CD4-positive, CD25-positive, alpha-beta regulatory T cell (primary cell): ENCODE results near the gene SLC9A7. TPM values are rescaled to one million over a fixed set of nuclear protein-coding genes. Genes with fewer than 3 reads are reported as not detected.

ENCODE experiments used
- ATAC-seq, 2 donors: fragments of 150-1000 bp; cut with Tn5 transposase; one replicate each; pipeline ENCODE4 v1.10.0; 2021; ENCODE audit warnings: low read depth in 2 of 2, moderate number of reproducible peaks in 2 of 2, moderate library complexity in 1 of 2
- DNase-seq, 3 donors: peaks; one replicate each; pipeline versions ENCODE4 v3.0.0 to v3.0.0-alpha.2; 2012 to 2022; ENCODE audit warnings: mixed read lengths in 1 of 3
- H3K27ac ChIP-seq: one replicate; pipeline ENCODE4 v1.7.0; 2013; ENCODE audit warnings: mild to moderate bottlenecking, low read length; ENCODE audit not compliant: insufficient read depth, poor library complexity, severe bottlenecking
- H3K27me3 ChIP-seq: one replicate; pipeline ENCODE4 v1.7.0; 2013; ENCODE audit warnings: low read length; ENCODE audit not compliant: control insufficient read depth, insufficient read depth
- H3K36me3 ChIP-seq: one replicate; pipeline ENCODE4 v1.7.0; 2013; ENCODE audit warnings: mild to moderate bottlenecking, low read length, moderate library complexity; ENCODE audit not compliant: control insufficient read depth, insufficient read depth
- H3K4me1 ChIP-seq: 2 replicates; pipeline ENCODE4 v1.7.0; 2013; ENCODE audit warnings: mild to moderate bottlenecking, low read length; ENCODE audit not compliant: insufficient read depth, control insufficient read depth, poor library complexity, severe bottlenecking
- H3K4me3 ChIP-seq: one replicate; pipeline ENCODE4 v1.7.0; 2013; ENCODE audit warnings: low read depth, mild to moderate bottlenecking, low read length, moderate library complexity
- H3K9me3 ChIP-seq, 2 experiments: 1 replicate in 1 of 2; 2 replicates in 1 of 2; pipeline ENCODE4 v1.7.0; 2013; ENCODE audit warnings: low read length in 2 of 2, mild to moderate bottlenecking in 1 of 2, moderate library complexity in 1 of 2; ENCODE audit not compliant: control insufficient read depth in 2 of 2
- H3K27ac Mint-ChIP-seq, 3 donors: one replicate each; pipeline ENCODE4 v1.8.0; 2020 to 2022; ENCODE audit warnings: mild to moderate bottlenecking in 3 of 3, mixed read lengths in 3 of 3, moderate library complexity in 2 of 3
- H3K27me3 Mint-ChIP-seq: one replicate; pipeline ENCODE4 v1.8.0; 2022; ENCODE audit warnings: mild to moderate bottlenecking, mixed read lengths
- H3K36me3 Mint-ChIP-seq: one replicate; pipeline ENCODE4 v1.8.0; 2020; ENCODE audit warnings: mixed read lengths
- H3K4me1 Mint-ChIP-seq, 4 donors: one replicate each; pipeline ENCODE4 v1.8.0; 2020 to 2022; ENCODE audit warnings: mixed read lengths in 4 of 4, mild to moderate bottlenecking in 1 of 4
- H3K4me3 Mint-ChIP-seq, 4 donors: one replicate each; pipeline ENCODE4 v1.8.0; 2020 to 2022; ENCODE audit warnings: mild to moderate bottlenecking in 4 of 4, mixed read lengths in 4 of 4, moderate library complexity in 3 of 4
- H3K9me3 Mint-ChIP-seq, 7 donors: one replicate each; pipeline ENCODE4 v1.8.0; 2020 to 2022; ENCODE audit warnings: mixed read lengths in 7 of 7, mild to moderate bottlenecking in 3 of 7, moderate library complexity in 2 of 7
- polyA plus RNA-seq, 4 donors: library from polyadenylated mRNA; unstranded; fragments of 300-500 nt; fragmentation: Illumina TruSeq; gene quantifications; one replicate each; pipeline ENCODE4 v1.2.3, GENCODE V29; 2021
- total RNA-seq: library from RNA; stranded (reverse); gene quantifications from one replicate; pipeline ENCODE4 v1.2.3, GENCODE V29; 2022

The SLC9A7 gene
- total and polyA plus RNA-seq, 5 donors from 2014 or later = 3.6 to 6.4 (median 4.2) TPM

DNA sequence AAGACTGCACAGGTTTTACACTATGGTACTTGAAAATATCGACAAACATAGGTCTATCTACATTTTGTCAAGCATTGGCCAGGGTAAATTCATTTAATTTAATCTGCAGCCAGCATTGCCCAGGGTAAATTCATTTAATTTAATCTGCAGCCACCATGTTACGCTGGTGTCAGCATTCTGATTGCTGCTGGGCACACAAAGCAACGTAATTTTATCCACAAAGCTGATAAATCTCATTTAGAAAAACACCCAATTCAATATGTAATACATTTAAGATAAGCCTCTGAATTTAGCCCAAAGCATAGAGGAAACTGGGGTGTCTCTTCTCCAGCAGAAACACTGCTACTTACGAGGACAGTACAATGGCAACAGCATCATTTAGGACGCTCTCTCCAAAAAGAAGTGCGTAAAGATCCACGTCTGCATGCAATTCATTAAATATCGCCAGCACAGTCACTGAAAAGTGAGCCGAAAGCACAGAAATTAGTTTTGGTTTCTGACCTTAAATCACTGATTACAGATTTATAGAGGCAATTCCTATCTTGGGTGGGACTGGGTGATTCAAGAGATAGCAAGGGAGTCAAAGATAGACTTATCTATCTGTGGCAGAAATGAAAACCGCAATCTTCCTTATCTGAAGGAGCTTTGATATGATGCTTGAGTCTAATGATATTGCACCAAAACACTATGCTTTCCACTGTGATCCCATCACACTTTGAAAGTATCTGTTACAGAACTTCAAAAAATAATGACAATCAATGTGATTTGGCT, 96.5 kb downstream of the SLC9A7 start:
- no peak for ATAC-seq
- peaks cover 0 to 8% (median 2%) of the 10 kb centered on the region in 4 donors for H3K4me1 Mint-ChIP-seq
- no peaks in the 10 kb centered on the region for H3K9me3 Mint-ChIP-seq
- Histone ChIP-seq H3K27me3 (no peaks in the 10 kb centered on the region), H3K4me1 (no peaks in the 10 kb centered on the region), H3K36me3 (no peaks in the 10 kb centered on the region), H3K9me3 (no peaks in the 10 kb centered on the region), H3K27ac (no peak overlapping the region), H3K4me3 (no peak overlapping the region)
- no peaks in the 10 kb centered on the region for H3K27me3 Mint-ChIP-seq
- H3K27ac Mint-ChIP-seq = no peak overlapping the region
- no peak for DNase-seq
- no peak overlapping the region for H3K4me3 Mint-ChIP-seq
- no peaks in the 10 kb centered on the region for H3K36me3 Mint-ChIP-seq

GRCh38 chrX:46653482-46653881, 105.4 kb downstream of the SLC9A7 start:
- Histone ChIP-seq H3K27me3 (no peaks in the 10 kb centered on the region), H3K9me3 (no peaks in the 10 kb centered on the region), H3K4me1 (no peaks in the 10 kb centered on the region), H3K4me3 (no peak overlapping the region), H3K27ac (no peak overlapping the region), H3K36me3 (no peaks in the 10 kb centered on the region)
- peak in 1 of 3 donors; percentile 38 for DNase-seq
- ATAC-seq = no peak
- H3K4me1 Mint-ChIP-seq = peaks cover 0 to 13% (median 0%) of the 10 kb centered on the region in 4 donors
- H3K9me3 Mint-ChIP-seq = no peaks in the 10 kb centered on the region
- no peaks in the 10 kb centered on the region for H3K27me3 Mint-ChIP-seq
- H3K4me3 Mint-ChIP-seq = no peak overlapping the region
- no peaks in the 10 kb centered on the region for H3K36me3 Mint-ChIP-seq
- no peak overlapping the region for H3K27ac Mint-ChIP-seq

- Mint-ChIP-seq H3K4me1 (peaks cover 0 to 15% (median 0%) of the 10 kb centered on the region in 4 donors), H3K4me3 (no peak overlapping the region), H3K27me3 (no peaks in the 10 kb centered on the region), H3K9me3 (no peaks in the 10 kb centered on the region), H3K27ac (no peak overlapping the region), H3K36me3 (no peaks in the 10 kb centered on the region)
- Histone ChIP-seq H3K4me1 (no peaks in the 10 kb centered on the region), H3K36me3 (peaks cover 4% of the 10 kb centered on the region), H3K27ac (no peak overlapping the region), H3K9me3 (no peaks in the 10 kb centered on the region), H3K4me3 (no peak overlapping the region), H3K27me3 (no peaks in the 10 kb centered on the region)
- DNase-seq = no peak
- ATAC-seq = no peak
These were observed 109.3 kb downstream of the SLC9A7 start for GRCh38 chrX:46649421-46650260.

DNA sequence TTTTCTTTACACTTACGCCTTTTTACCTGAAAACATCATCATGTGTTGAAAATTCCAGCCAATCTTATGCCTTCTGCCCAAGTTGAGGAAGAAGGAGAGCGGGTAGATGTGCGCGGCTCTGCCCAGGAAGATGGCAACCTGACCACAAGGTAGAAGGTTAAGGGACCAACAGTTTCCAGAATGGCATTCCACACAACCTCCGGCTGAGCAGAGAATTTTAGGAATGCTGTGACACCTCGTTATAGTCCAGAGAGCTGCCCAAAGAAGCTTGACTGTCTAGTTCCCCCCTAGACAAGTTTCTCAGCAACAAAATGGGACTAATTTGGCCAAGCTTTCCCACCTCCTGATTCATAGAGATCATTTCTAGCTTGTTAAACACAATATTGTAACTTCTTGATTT, 110.3 kb downstream of the SLC9A7 start:
- Mint-ChIP-seq H3K4me3 (no peak overlapping the region), H3K27ac (no peak overlapping the region), H3K27me3 (no peaks in the 10 kb centered on the region), H3K36me3 (no peaks in the 10 kb centered on the region), H3K9me3 (peaks cover 0 to under 1% (median 0%) of the 10 kb centered on the region in 7 donors), H3K4me1 (peaks cover 0 to 15% (median 0%) of the 10 kb centered on the region in 4 donors)
- H3K4me1 ChIP-seq = no peaks in the 10 kb centered on the region
- H3K4me3 ChIP-seq = no peak overlapping the region
- H3K9me3 ChIP-seq = no peaks in the 10 kb centered on the region
- ATAC-seq (no peak), DNase-seq (no peak)
- no peaks in the 10 kb centered on the region for H3K27me3 ChIP-seq
- peaks cover 4% of the 10 kb centered on the region for H3K36me3 ChIP-seq
- no peak overlapping the region for H3K27ac ChIP-seq

GRCh38 chrX:46647251-46647650, 111.7 kb downstream of the SLC9A7 start:
- Histone ChIP-seq H3K27ac (no peak overlapping the region), H3K4me3 (no peak overlapping the region), H3K36me3 (peaks cover 4% of the 10 kb centered on the region), H3K4me1 (no peaks in the 10 kb centered on the region), H3K9me3 (no peaks in the 10 kb centered on the region), H3K27me3 (no peaks in the 10 kb centered on the region)
- Mint-ChIP-seq H3K4me1 (peaks cover under 1 to 16% (median under 1%) of the 10 kb centered on the region in 4 donors), H3K36me3 (no peaks in the 10 kb centered on the region), H3K9me3 (peaks cover 0 to 2% (median 0%) of the 10 kb centered on the region in 7 donors), H3K27me3 (no peaks in the 10 kb centered on the region), H3K27ac (no peak overlapping the region), H3K4me3 (peak overlapping the region in 1 of 4 donors; percentile 63)
- no peak for DNase-seq
- no peak for ATAC-seq

DNA sequence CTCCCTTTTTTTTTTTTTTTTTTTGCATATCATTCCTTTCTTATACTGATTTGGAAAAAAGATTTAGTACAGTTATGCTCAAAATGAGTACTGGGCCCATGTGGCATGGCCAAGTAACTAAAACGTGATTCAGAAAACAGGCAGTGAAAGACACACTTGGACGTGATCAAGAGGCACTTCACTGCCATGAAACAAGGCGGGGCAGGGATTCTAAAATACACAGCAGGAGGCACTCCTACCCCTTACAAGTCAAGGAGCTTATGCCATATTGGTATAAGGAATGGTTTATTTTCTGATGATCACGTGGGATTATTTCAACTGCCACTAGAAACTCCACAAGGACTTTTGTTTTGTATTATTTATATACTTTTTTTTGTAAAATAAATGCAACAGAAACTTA, 113.3 kb downstream of the SLC9A7 start:
- H3K36me3 Mint-ChIP-seq = no peaks in the 10 kb centered on the region

GRCh38 chrX:46643636-46644035, 115.3 kb downstream of the SLC9A7 start:
- DNase-seq (no peak), ATAC-seq (no peak)
- peaks cover 0 to 2% (median 0%) of the 10 kb centered on the region in 7 donors for H3K9me3 Mint-ChIP-seq
- Histone ChIP-seq H3K4me3 (no peak overlapping the region), H3K27ac (no peak overlapping the region), H3K27me3 (no peaks in the 10 kb centered on the region), H3K4me1 (no peaks in the 10 kb centered on the region), H3K9me3 (no peaks in the 10 kb centered on the region), H3K36me3 (peaks cover 4% of the 10 kb centered on the region)
- H3K27me3 Mint-ChIP-seq = no peaks in the 10 kb centered on the region
- no peaks in the 10 kb centered on the region for H3K36me3 Mint-ChIP-seq
- H3K4me3 Mint-ChIP-seq = peak overlapping the region in 1 of 4 donors; percentile 68
- H3K4me1 Mint-ChIP-seq = peaks cover 5 to 8% (median 6%) of the 10 kb centered on the region in 4 donors
- H3K27ac Mint-ChIP-seq = no peak overlapping the region

More for the DNA sequence above, 113.3 kb downstream of the SLC9A7 start:
- Histone ChIP-seq H3K36me3 (peaks cover 4% of the 10 kb centered on the region), H3K9me3 (no peaks in the 10 kb centered on the region), H3K27ac (no peak overlapping the region), H3K4me1 (no peaks in the 10 kb centered on the region), H3K4me3 (no peak overlapping the region), H3K27me3 (no peaks in the 10 kb centered on the region)
- Mint-ChIP-seq H3K27me3 (no peaks in the 10 kb centered on the region), H3K4me1 (peaks cover 5 to 17% (median 6%) of the 10 kb centered on the region in 4 donors), H3K27ac (peak overlapping the region in 1 of 3 donors; percentile 70), H3K9me3 (peaks cover 0 to 2% (median 0%) of the 10 kb centered on the region in 7 donors), H3K4me3 (no peak overlapping the region)
- no peak for DNase-seq
- ATAC-seq = no peak
